ENCODE measurements around the gene KLF3.

GRCh38 chr4:38630519-38630918, 33.5 kb upstream of the KLF3 start:
- TF ChIP-seq CTCF (conservative IDR thresholded peaks at IDR 0.05; ENCODE audit: low read depth in 2 of 2): no peak
- TF ChIP-seq REST (IDR thresholded peaks at IDR 0.05; ENCODE audit: unreplicated experiment): no peak
- no peak for TF ChIP-seq EZH2 (IDR thresholded peaks at IDR 0.05; ENCODE audit: low read depth, unreplicated experiment)
- TF ChIP-seq ZNF331 (CRISPR knock-in tag; IDR thresholded peaks at IDR 0.05; ENCODE audit: low read depth): no peak
- TF ChIP-seq POLR2AphosphoS5 (IDR thresholded peaks at IDR 0.05; ENCODE audit: low read depth): no peak
- no peak for TF ChIP-seq EZH2phosphoT487 (IDR thresholded peaks at IDR 0.05; ENCODE audit: unreplicated experiment)
- TF ChIP-seq JUNB (IDR thresholded peaks at IDR 0.05; ENCODE audit: unreplicated experiment): no peak
- no peak for TF ChIP-seq STAT1 (IDR thresholded peaks at IDR 0.05; ENCODE audit: unreplicated experiment)
- no peak for TF ChIP-seq CREB1 (CRISPR knock-in tag; IDR thresholded peaks at IDR 0.05; ENCODE audit: low read depth)
- TF ChIP-seq ETS1 (IDR thresholded peaks at IDR 0.05): no peak
